Smooth muscle cell (in vitro differentiated cells): ENCODE results near the gene DOCK1. TPM values are rescaled to one million over a fixed set of nuclear protein-coding genes. Genes with fewer than 3 reads are reported as not detected.

Source experiments
- DNase-seq: peaks from one replicate; lab custom pipeline; 2025; ENCODE audit not compliant: unreplicated experiment; lab: John Stamatoyannopoulos, UW
- H2AFZ ChIP-seq: fragments of 200-600 bp; sonication (generic); 2 replicates; pipeline ENCODE4 v1.6.0; 2016; ENCODE audit warnings: antibody characterized with exemption, low read depth, mild to moderate bottlenecking
- H3F3A ChIP-seq: fragments of 200-600 bp; sonication (generic); 2 replicates; pipeline ENCODE4 v1.6.0; 2017; ENCODE audit warnings: antibody characterized with exemption, low read depth
- H3K27ac ChIP-seq: fragments of 200-600 bp; sonication (generic); 2 replicates; pipeline ENCODE4 v1.5.1; 2016; ENCODE audit warnings: low read depth, mild to moderate bottlenecking
- H3K27me3 ChIP-seq: fragments of 200-600 bp; sonication (generic); 2 replicates; pipeline ENCODE4 v1.6.1; 2016; ENCODE audit warnings: low read depth, mild to moderate bottlenecking
- H3K36me3 ChIP-seq: fragments of 200-600 bp; sonication (generic); 2 replicates; pipeline ENCODE4 v1.5.1; 2016; ENCODE audit warnings: low read depth
- H3K4me1 ChIP-seq: fragments of 200-600 bp; sonication (generic); 2 replicates; pipeline ENCODE4 v1.5.1; 2016; ENCODE audit warnings: low read depth
- H3K4me2 ChIP-seq: fragments of 200-600 bp; sonication (generic); 2 replicates; pipeline ENCODE4 v1.6.0; 2016; ENCODE audit warnings: mild to moderate bottlenecking
- H3K4me3 ChIP-seq: fragments of 200-600 bp; sonication (generic); 2 replicates; pipeline ENCODE4 v1.5.1; 2016; ENCODE audit warnings: mild to moderate bottlenecking
- H3K79me2 ChIP-seq: fragments of 200-600 bp; sonication (generic); 2 replicates; pipeline ENCODE4 v1.6.0; 2016; ENCODE audit warnings: low read depth, mild to moderate bottlenecking
- H3K9ac ChIP-seq: fragments of 200-600 bp; sonication (generic); 2 replicates; pipeline ENCODE4 v1.6.0; 2016; ENCODE audit warnings: low read depth
- H3K9me3 ChIP-seq: fragments of 200-600 bp; sonication (generic); replicated peaks from 2 replicates; pipeline ENCODE4 v1.5.1; 2016; ENCODE audit warnings: low read depth
- H4K20me1 ChIP-seq: fragments of 200-600 bp; sonication (generic); 2 replicates; pipeline ENCODE4 v1.6.0; 2016; ENCODE audit warnings: low read depth
- WGBS: methylation state at CpG from one replicate; pipeline ENCODE4 v1.1.7; 2016; ENCODE audit warnings: low lambda C conversion rate; 5-methylcytosine and 5-hydroxymethylcytosine counted together
- polyA plus RNA-seq: library from polyadenylated mRNA; unstranded; fragments of >200 nt; fragmentation: Nextera tagmentation; extraction: Ambion mirVana; gene quantifications from 2 replicates; pipeline ENCODE4 v1.2.1, GENCODE V29; 2016
- total RNA-seq: library from RNA; depleted of rRNA; stranded (reverse); fragments of >200 nt; gene quantifications from 2 replicates; pipeline ENCODE4 v1.2.3, GENCODE V29; 2014
- TF ChIP-seq, protein P1 (sequence below): fragments of 200-600 bp; sonication (generic); IDR thresholded peaks from 2 replicates; pipeline ENCODE4 v1.5.1; 2017; ENCODE audit warnings: borderline replicate concordance, mild to moderate bottlenecking, antibody characterized with exemption; ENCODE audit not compliant: insufficient read depth, poor library complexity, severe bottlenecking

DOCK1 gene
- total and polyA plus RNA-seq, 2 experiments from 2014 or later, result 18.4 to 37.1 TPM

- TF ChIP-seq, protein P1, sequence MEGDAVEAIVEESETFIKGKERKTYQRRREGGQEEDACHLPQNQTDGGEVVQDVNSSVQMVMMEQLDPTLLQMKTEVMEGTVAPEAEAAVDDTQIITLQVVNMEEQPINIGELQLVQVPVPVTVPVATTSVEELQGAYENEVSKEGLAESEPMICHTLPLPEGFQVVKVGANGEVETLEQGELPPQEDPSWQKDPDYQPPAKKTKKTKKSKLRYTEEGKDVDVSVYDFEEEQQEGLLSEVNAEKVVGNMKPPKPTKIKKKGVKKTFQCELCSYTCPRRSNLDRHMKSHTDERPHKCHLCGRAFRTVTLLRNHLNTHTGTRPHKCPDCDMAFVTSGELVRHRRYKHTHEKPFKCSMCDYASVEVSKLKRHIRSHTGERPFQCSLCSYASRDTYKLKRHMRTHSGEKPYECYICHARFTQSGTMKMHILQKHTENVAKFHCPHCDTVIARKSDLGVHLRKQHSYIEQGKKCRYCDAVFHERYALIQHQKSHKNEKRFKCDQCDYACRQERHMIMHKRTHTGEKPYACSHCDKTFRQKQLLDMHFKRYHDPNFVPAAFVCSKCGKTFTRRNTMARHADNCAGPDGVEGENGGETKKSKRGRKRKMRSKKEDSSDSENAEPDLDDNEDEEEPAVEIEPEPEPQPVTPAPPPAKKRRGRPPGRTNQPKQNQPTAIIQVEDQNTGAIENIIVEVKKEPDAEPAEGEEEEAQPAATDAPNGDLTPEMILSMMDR, result no peak
- WGBS, result 99% methylated on average over 6 of the region's 6 CpGs
- H3K4me3 ChIP-seq, result no peak overlapping the region
Measured at GRCh38 chr10:127458829-127459228, 553.6 kb downstream of the DOCK1 start.

GRCh38 chr10:127459918-127460317 is 554.7 kb downstream of the DOCK1 start:
- no peak overlapping the region for H2AFZ ChIP-seq
- H3K4me1 ChIP-seq, result no peaks in the 10 kb centered on the region
- H3K4me2 ChIP-seq, result no peak overlapping the region
- no peak overlapping the region for H3K4me3 ChIP-seq
- 81% methylated on average over 7 of the region's 8 CpGs for WGBS
- peaks cover 2% of the 10 kb centered on the region for H3K27me3 ChIP-seq
- H3K79me2 ChIP-seq, result no peaks in the 10 kb centered on the region
- TF ChIP-seq, protein P1, result no peak
- no peaks in the 10 kb centered on the region for H3F3A ChIP-seq
- no peaks in the 10 kb centered on the region for H4K20me1 ChIP-seq
- no peak overlapping the region for H3K27ac ChIP-seq
- DNase-seq, result no peak
- no peak overlapping the region for H3K9ac ChIP-seq
- no peaks in the 10 kb centered on the region for H3K36me3 ChIP-seq
- H3K9me3 ChIP-seq, result no peaks in the 10 kb centered on the region

More at GRCh38 chr10:127458829-127459228, 553.6 kb downstream of the DOCK1 start:
- Histone ChIP-seq H4K20me1 (no peaks in the 10 kb centered on the region), H3K36me3 (no peaks in the 10 kb centered on the region), H3K4me1 (no peaks in the 10 kb centered on the region), H3K79me2 (no peaks in the 10 kb centered on the region), H3K9ac (no peak overlapping the region), H3K27me3 (no peaks in the 10 kb centered on the region), H3K4me2 (no peak overlapping the region), H2AFZ (no peak overlapping the region), H3F3A (no peaks in the 10 kb centered on the region), H3K27ac (no peak overlapping the region), H3K9me3 (no peaks in the 10 kb centered on the region)
- no peak for DNase-seq

GRCh38 chr10:127462643-127463295 is 557.5 kb downstream of the DOCK1 start:
- 93% methylated on average over 5 of the region's 5 CpGs for WGBS
- Histone ChIP-seq H3K36me3 (no peaks in the 10 kb centered on the region), H3K4me2 (no peak overlapping the region), H3K27ac (no peak overlapping the region), H2AFZ (no peak overlapping the region), H3K4me3 (no peak overlapping the region), H3K27me3 (peaks cover 13% of the 10 kb centered on the region), H3F3A (no peaks in the 10 kb centered on the region), H3K4me1 (no peaks in the 10 kb centered on the region), H3K79me2 (no peaks in the 10 kb centered on the region), H4K20me1 (no peaks in the 10 kb centered on the region), H3K9me3 (no peaks in the 10 kb centered on the region), H3K9ac (no peak overlapping the region)
- TF ChIP-seq, protein P1, result no peak
- DNase-seq, result no peak

DNA sequence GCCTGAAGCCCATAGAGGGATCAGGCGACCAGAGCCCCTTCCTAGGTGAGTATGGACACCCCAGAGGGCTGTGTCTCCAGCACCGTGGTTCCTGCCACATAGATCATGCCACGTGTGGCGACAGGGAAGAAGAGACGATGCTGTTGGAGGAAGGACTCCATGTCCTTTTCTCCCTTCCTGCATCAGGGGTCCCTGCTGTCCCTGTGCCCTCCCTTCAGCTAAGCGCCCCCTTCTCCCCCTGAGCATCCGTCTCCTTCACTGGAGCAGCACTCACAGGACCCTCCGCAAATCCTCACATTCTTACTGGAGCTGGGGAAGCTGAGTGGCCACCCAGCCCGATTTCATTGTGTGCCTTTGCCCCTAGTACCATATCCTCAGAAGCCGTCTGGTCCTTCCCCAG is 558.3 kb downstream of the DOCK1 start:
- no peaks in the 10 kb centered on the region for H3K79me2 ChIP-seq
- H3K27ac ChIP-seq, result no peak overlapping the region
- no peak overlapping the region for H3K4me2 ChIP-seq
- H2AFZ ChIP-seq, result no peak overlapping the region
- peaks cover 21% of the 10 kb centered on the region for H3K27me3 ChIP-seq
- no peak overlapping the region for H3K4me3 ChIP-seq
- DNase-seq, result no peak
- 81% methylated on average over 10 of the region's 10 CpGs for WGBS
- H3F3A ChIP-seq, result no peaks in the 10 kb centered on the region
- TF ChIP-seq, protein P1, result no peak
- no peaks in the 10 kb centered on the region for H3K9me3 ChIP-seq
- no peaks in the 10 kb centered on the region for H3K4me1 ChIP-seq
- H4K20me1 ChIP-seq, result no peaks in the 10 kb centered on the region
- H3K36me3 ChIP-seq, result no peaks in the 10 kb centered on the region
- H3K9ac ChIP-seq, result no peak overlapping the region
